Measurements from ENCODE around the gene SH3GLB1. TPM values are rescaled to one million over a fixed set of nuclear protein-coding genes. Genes with fewer than 3 reads are reported as not detected.

SH3GLB1 gene
- total and polyA plus RNA-seq, 2 of the 8 experiments (the other 6 are each of a cell fraction or from before 2014, with no cell fraction given) = 7.7 to 43.1 TPM

DNA sequence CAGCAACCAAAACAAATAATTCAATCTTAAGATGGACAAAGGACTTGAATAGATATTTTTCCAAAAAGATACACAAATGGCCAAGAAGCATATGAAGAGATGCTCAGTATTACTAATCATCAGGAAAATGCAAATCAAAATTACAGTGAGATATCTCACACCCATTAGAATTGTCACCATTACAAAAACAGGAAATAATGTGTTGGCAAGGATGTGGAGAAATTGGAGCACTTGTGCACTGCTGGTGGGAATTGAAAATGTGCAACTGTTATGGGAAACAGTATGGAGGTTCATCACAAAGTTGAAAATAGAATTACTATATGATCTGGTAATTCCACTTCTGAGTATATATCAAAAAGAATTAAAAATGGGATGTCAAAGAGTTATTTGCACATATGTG is 83.2 kb downstream of the SH3GLB1 start:
- Histone ChIP-seq H3K4me2 (ENCODE audit: insufficient read depth in 1 of 2, low read depth in 2 of 2, low read length in 2 of 2) (no peak overlapping the region), H3K9ac (replicated peaks in 1 of 4; ENCODE audit: extremely low read depth in 1 of 4, low read depth in 3 of 4, low read length in 3 of 4) (no peak overlapping the region), H2AFZ (ENCODE audit: low read length) (no peak overlapping the region), H2BK5ac (ENCODE audit: low read depth, low read length) (no peak overlapping the region), H3K4me1 (replicated peaks in 1 of 4; ENCODE audit: control insufficient read depth in 3 of 4, insufficient read depth in 4 of 4, low read length in 3 of 4) (no peaks in the 10 kb centered on the region), H4K5ac (ENCODE audit: insufficient read length, low read depth, low read length) (no peak overlapping the region), H2BK20ac (ENCODE audit: low read length) (no peak overlapping the region), H3K9me3 (ENCODE audit: insufficient read depth in 2 of 2, low read depth in 1 of 2, low read length in 1 of 2) (no peaks in the 10 kb centered on the region), H3K27ac (ENCODE audit: low read depth, low read length) (no peak overlapping the region), H3K79me2 (ENCODE audit: control insufficient read depth in 1 of 2, insufficient read depth in 2 of 2, low read length in 2 of 2) (no peaks in the 10 kb centered on the region), H4K8ac (ENCODE audit: extremely low read depth, insufficient read depth, low read length) (no peak overlapping the region), H3K79me1 (ENCODE audit: low read depth, low read length) (no peaks in the 10 kb centered on the region), H3K4ac (replicated peaks; ENCODE audit: insufficient read length, low read depth, low read length) (no peak overlapping the region), H2BK12ac (ENCODE audit: low read depth, low read length) (no peak overlapping the region), H4K20me1 (replicated peaks in 1 of 2; ENCODE audit: control insufficient read depth in 1 of 2, insufficient read depth in 2 of 2, low read length in 2 of 2) (no peaks in the 10 kb centered on the region), H4K91ac (replicated peaks; ENCODE audit: insufficient read length, low read length) (no peak overlapping the region), H3K56ac (replicated peaks; ENCODE audit: insufficient read length, low read depth, low read length) (no peak overlapping the region), H3K4me3 (ENCODE audit: extremely low read depth in 1 of 4, insufficient read depth in 2 of 4, low read depth in 3 of 4, low read length in 4 of 4) (no peak overlapping the region), H3K18ac (ENCODE audit: extremely low read depth, low read length) (no peak overlapping the region), H2BK120ac (replicated peaks; ENCODE audit: low read depth, low read length) (no peak overlapping the region), H2AK5ac (ENCODE audit: low read depth, low read length) (no peak overlapping the region), H3K27me3 (replicated peaks in 1 of 4; ENCODE audit: control insufficient read depth in 3 of 4, extremely low read depth in 1 of 4, insufficient read depth in 3 of 4, low read length in 3 of 4) (no peaks in the 10 kb centered on the region), H2BK15ac (ENCODE audit: low read length) (no peak overlapping the region), H3K23me2 (ENCODE audit: low read depth, low read length) (no peaks in the 10 kb centered on the region), H3K23ac (ENCODE audit: insufficient read length) (no peak overlapping the region), H3K36me3 (ENCODE audit: control insufficient read depth in 2 of 4, insufficient read depth in 4 of 4, low read length in 3 of 4) (no peaks in the 10 kb centered on the region), H3K14ac (ENCODE audit: insufficient read length) (no peak overlapping the region)
- ChIA-PET POLR2A (ENCODE audit: partially characterized antibody) (no interaction called here), CTCF (ENCODE audit: partially characterized antibody) (no interaction called here)
- DNase-seq (ENCODE audit: low read depth in 1 of 2, low spot score in 2 of 2) (no peak), FAIRE-seq (no peak)
- TF ChIP-seq SP2 (IDR thresholded peaks at IDR 0.05; ENCODE audit: low read length) = no peak
- no peak for TF ChIP-seq ZNF274 (IDR thresholded peaks at IDR 0.05; ENCODE audit: borderline replicate concordance, extremely low read depth, low read length)
- TF ChIP-seq RXRA (IDR thresholded peaks at IDR 0.05; ENCODE audit: insufficient read depth, low read depth, low read length) = no peak
- TF ChIP-seq RBBP5 (IDR thresholded peaks at IDR 0.05; ENCODE audit: borderline replicate concordance, low read depth, low read length) = no peak
- TF ChIP-seq, protein P1, sequence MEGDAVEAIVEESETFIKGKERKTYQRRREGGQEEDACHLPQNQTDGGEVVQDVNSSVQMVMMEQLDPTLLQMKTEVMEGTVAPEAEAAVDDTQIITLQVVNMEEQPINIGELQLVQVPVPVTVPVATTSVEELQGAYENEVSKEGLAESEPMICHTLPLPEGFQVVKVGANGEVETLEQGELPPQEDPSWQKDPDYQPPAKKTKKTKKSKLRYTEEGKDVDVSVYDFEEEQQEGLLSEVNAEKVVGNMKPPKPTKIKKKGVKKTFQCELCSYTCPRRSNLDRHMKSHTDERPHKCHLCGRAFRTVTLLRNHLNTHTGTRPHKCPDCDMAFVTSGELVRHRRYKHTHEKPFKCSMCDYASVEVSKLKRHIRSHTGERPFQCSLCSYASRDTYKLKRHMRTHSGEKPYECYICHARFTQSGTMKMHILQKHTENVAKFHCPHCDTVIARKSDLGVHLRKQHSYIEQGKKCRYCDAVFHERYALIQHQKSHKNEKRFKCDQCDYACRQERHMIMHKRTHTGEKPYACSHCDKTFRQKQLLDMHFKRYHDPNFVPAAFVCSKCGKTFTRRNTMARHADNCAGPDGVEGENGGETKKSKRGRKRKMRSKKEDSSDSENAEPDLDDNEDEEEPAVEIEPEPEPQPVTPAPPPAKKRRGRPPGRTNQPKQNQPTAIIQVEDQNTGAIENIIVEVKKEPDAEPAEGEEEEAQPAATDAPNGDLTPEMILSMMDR (IDR thresholded peaks at IDR 0.05; ENCODE audit: control extremely low read depth in 1 of 3, insufficient read depth in 1 of 3, low read depth in 1 of 3, low read length in 3 of 3) = no peak
- TF ChIP-seq, protein P2, sequence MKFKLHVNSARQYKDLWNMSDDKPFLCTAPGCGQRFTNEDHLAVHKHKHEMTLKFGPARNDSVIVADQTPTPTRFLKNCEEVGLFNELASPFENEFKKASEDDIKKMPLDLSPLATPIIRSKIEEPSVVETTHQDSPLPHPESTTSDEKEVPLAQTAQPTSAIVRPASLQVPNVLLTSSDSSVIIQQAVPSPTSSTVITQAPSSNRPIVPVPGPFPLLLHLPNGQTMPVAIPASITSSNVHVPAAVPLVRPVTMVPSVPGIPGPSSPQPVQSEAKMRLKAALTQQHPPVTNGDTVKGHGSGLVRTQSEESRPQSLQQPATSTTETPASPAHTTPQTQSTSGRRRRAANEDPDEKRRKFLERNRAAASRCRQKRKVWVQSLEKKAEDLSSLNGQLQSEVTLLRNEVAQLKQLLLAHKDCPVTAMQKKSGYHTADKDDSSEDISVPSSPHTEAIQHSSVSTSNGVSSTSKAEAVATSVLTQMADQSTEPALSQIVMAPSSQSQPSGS (IDR thresholded peaks at IDR 0.05; ENCODE audit: low read length) = no peak
- no peak for TF ChIP-seq CBX8 (IDR thresholded peaks at IDR 0.05; ENCODE audit: borderline replicate concordance, low read depth, low read length)
- no peak for TF ChIP-seq SIRT6 (IDR thresholded peaks at IDR 0.05; ENCODE audit: low read length)
- TF ChIP-seq, protein P3, sequence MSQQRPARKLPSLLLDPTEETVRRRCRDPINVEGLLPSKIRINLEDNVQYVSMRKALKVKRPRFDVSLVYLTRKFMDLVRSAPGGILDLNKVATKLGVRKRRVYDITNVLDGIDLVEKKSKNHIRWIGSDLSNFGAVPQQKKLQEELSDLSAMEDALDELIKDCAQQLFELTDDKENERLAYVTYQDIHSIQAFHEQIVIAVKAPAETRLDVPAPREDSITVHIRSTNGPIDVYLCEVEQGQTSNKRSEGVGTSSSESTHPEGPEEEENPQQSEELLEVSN (IDR thresholded peaks at IDR 0.05) = no peak
- no peak for TF ChIP-seq TAF7 (optimal IDR thresholded peaks at IDR 0.05; ENCODE audit: borderline replicate concordance, low read depth, low read length)
